Panc1 (cell line): ENCODE results near the gene RPS6KA1. TPM values are rescaled to one million over a fixed set of nuclear protein-coding genes. Genes with fewer than 3 reads are reported as not detected.
A peak's percentile ranks its signal among the peaks of the same experiment; 100 is the strongest.
"Not testable (repeated sequence)": the region's sequence is repeated elsewhere in the genome, so short reads cannot be mapped to it uniquely, and the experiment has no call there.

ENCODE experiments used
- ATAC-seq: fragments of 200-7000 bp; cut with Tn5 transposase; 2 replicates; pipeline ENCODE4 v1.9.1; 2020; ENCODE audit warnings: mild to moderate bottlenecking, moderate library complexity
- BruUV-seq: library from RNA; stranded (reverse); fragments of 400-500 nt; replicated peaks from 2 replicates; lab custom pipeline; 2021; lab: Mats Ljungman, UMichigan
- CTCF ChIA-PET: fragments of 300-600 bp; sonication (Branson Sonifier 250); formaldehyde crosslinking; loops from one replicate; lab custom pipeline; 2022; ENCODE audit warnings: antibody characterized with exemption; lab: Charles Lee
- POLR2A ChIA-PET: fragments of 300-600 bp; sonication (Branson Sonifier 250); formaldehyde crosslinking; loops from one replicate; lab custom pipeline; 2022; ENCODE audit warnings: antibody characterized with exemption; lab: Charles Lee
- DNase-seq: peaks from one replicate; pipeline ENCODE4 v3.0.0-alpha.2; 2010; ENCODE audit warnings: low read depth, low spot score
- H3K27ac ChIP-seq: 2 replicates; pipeline ENCODE4 v1.5.1; 2011; ENCODE audit warnings: mild to moderate bottlenecking, low read length, inconsistent platforms
- H3K27me3 ChIP-seq: fragments of 200-500 bp; sonication (Bioruptor generic); 2 replicates; pipeline ENCODE4 v1.6.0; 2014; ENCODE audit warnings: low read length, inconsistent platforms; ENCODE audit not compliant: control insufficient read depth, insufficient read depth
- H3K36me3 ChIP-seq: fragments of 200-500 bp; sonication (Bioruptor generic); 2 replicates; pipeline ENCODE4 v1.5.1; 2014; ENCODE audit warnings: inconsistent platforms, mild to moderate bottlenecking, low read length, moderate library complexity; ENCODE audit not compliant: control insufficient read depth, insufficient read depth
- H3K4me1 ChIP-seq: 2 replicates; pipeline ENCODE4 v1.5.1; 2011; ENCODE audit warnings: inconsistent platforms, mild to moderate bottlenecking, low read length, moderate library complexity; ENCODE audit not compliant: control insufficient read depth, insufficient read depth
- H3K4me3 ChIP-seq, 2 experiments: 2 replicates each; pipeline ENCODE4 v1.5.1; 2011 to 2012; ENCODE audit warnings: low read depth in 2 of 2, low read length in 2 of 2, mild to moderate bottlenecking in 2 of 2, inconsistent platforms in 1 of 2, moderate library complexity in 1 of 2
- H3K9me3 ChIP-seq: fragments of 200-500 bp; sonication (Bioruptor generic); 2 replicates; pipeline ENCODE4 v1.5.1; 2014; ENCODE audit warnings: low read depth, mild to moderate bottlenecking, inconsistent platforms, low read length, moderate library complexity; ENCODE audit not compliant: control insufficient read depth, insufficient read depth
- CTCF ChIP-seq: fragments of 450-650 bp; IDR thresholded peaks from 2 replicates; pipeline ENCODE4 v1.5.1; 2017; ENCODE audit warnings: mild to moderate bottlenecking
- POLR2AphosphoS5 ChIP-seq: IDR thresholded peaks from 2 replicates; pipeline ENCODE4 v1.6.1; 2012; ENCODE audit warnings: mild to moderate bottlenecking, low read depth, low read length, moderate library complexity
- REST ChIP-seq, 2 experiments: IDR thresholded peaks; 2 replicates each; pipeline ENCODE4 v1.6.1; 2011 to 2012; ENCODE audit warnings: low read depth in 2 of 2, control low read depth in 1 of 2, low read length in 1 of 2, mild to moderate bottlenecking in 1 of 2, moderate library complexity in 1 of 2; ENCODE audit not compliant: insufficient read depth in 1 of 2
- SIN3A ChIP-seq: IDR thresholded peaks from 2 replicates; pipeline ENCODE4 v1.6.1; 2012; ENCODE audit warnings: low read depth, mild to moderate bottlenecking, low read length, moderate library complexity, borderline replicate concordance; ENCODE audit not compliant: insufficient read depth
- TCF7L2 ChIP-seq: IDR thresholded peaks from 2 replicates; pipeline ENCODE4 v1.6.1; 2011; ENCODE audit warnings: mild to moderate bottlenecking, low read depth, low read length, inconsistent platforms
- in situ Hi-C: cut with HindIII; loops from 2 replicates; pipeline ENCODE4 v1.10.0; 2016; ENCODE audit warnings: low sequenced_read_pairs, low pct_unique_long_range_greater_than_20kb
- intact Hi-C: fragments of 100-400 bp; cut with micrococcal nuclease; formaldehyde crosslinking; loops from one replicate; pipeline ENCODE4 v1.10.0; 2022; ENCODE audit not compliant: unreplicated experiment
- total RNA-seq: library from RNA; stranded (reverse); gene quantifications from one replicate; pipeline ENCODE4 v1.2.1, GENCODE V29; 2021; ENCODE audit not compliant: unreplicated experiment

Gene RPS6KA1
- total RNA-seq, 1 experiment from 2014 or later, result 44.0 TPM

GRCh38 chr1:26608895-26609294, 79.3 kb downstream of the RPS6KA1 start:
- no peaks in the 10 kb centered on the region for H3K36me3 ChIP-seq
- no TSS peak for BruUV-seq
- ATAC-seq, result 0 out of 2 replicates have a peak, but pooled peaks have one; percentile 58
- POLR2A ChIA-PET, result no interaction called here
- CTCF ChIA-PET, result interaction anchor here (0.8 to 1.6 kb wide), 2 partner anchors 83 to 180 kb away, joined by 4 to 6 read pairs; no protein-coding TSS in a partner anchor
- TF ChIP-seq CTCF (peak; percentile 44; the same call in 1 of the 2 replicates), REST (IDR thresholded peaks at IDR 0.05; ENCODE audit: insufficient read depth in 1 of 2, low read depth in 2 of 2, low read length in 1 of 2) (no peak), TCF7L2 (no peak), SIN3A (no peak)
- no peak for DNase-seq
- intact Hi-C loops, result no loop called here
- H3K4me1 ChIP-seq, result 0 out of 2 replicates have a peak, but pooled peaks cover 5% of the 10 kb centered on the region
- H3K27ac ChIP-seq, result no peak overlapping the region
- no peaks in the 10 kb centered on the region for H3K27me3 ChIP-seq
- in situ Hi-C loops, result no loop called here
- no peak overlapping the region for H3K4me3 ChIP-seq
- no peaks in the 10 kb centered on the region for H3K9me3 ChIP-seq

GRCh38 chr1:26610781-26611180, 81.2 kb downstream of the RPS6KA1 start:
- BruUV-seq, result no TSS peak
- no peak overlapping the region for H3K27ac ChIP-seq
- TF ChIP-seq POLR2AphosphoS5 (no peak), SIN3A (no peak), CTCF (no peak), REST (IDR thresholded peaks at IDR 0.05; ENCODE audit: insufficient read depth in 1 of 2, low read depth in 2 of 2, low read length in 1 of 2) (no peak), TCF7L2 (no peak)
- H3K36me3 ChIP-seq, result no peaks in the 10 kb centered on the region
- in situ Hi-C loops, result no loop called here
- H3K4me3 ChIP-seq, result no peak overlapping the region
- H3K27me3 ChIP-seq, result no peaks in the 10 kb centered on the region
- intact Hi-C loops, result no loop called here
- ChIA-PET POLR2A (no interaction called here), CTCF (interaction anchor here (0.5 kb wide), 1 partner anchor 70 kb away, joined by 4 read pairs; no protein-coding TSS in a partner anchor)
- DNase-seq (no peak), ATAC-seq (no peak)
- H3K9me3 ChIP-seq, result no peaks in the 10 kb centered on the region
- 0 out of 2 replicates have a peak, but pooled peaks cover 5% of the 10 kb centered on the region for H3K4me1 ChIP-seq

- H3K4me1 ChIP-seq, BruUV-seq, ATAC-seq, CTCF ChIA-PET, H3K27me3 ChIP-seq, in situ Hi-C loops, H3K36me3 ChIP-seq, intact Hi-C loops, H3K4me3 ChIP-seq, POLR2A ChIA-PET, DNase-seq, H3K9me3 ChIP-seq, H3K27ac ChIP-seq: not testable (repeated sequence)
Measured at GRCh38 chr1:26612627-26613026, 83.1 kb downstream of the RPS6KA1 start.
